GM23248 (cell line): ENCODE measurements around the gene GDAP2. TPM values are rescaled to one million over a fixed set of nuclear protein-coding genes. Genes with fewer than 3 reads are reported as not detected.
A peak's percentile ranks its signal among the peaks of the same experiment; 100 is the strongest.

Source experiments
- DNase-seq: peaks from one replicate; pipeline ENCODE4 v3.0.0-alpha.2; 2015
- H2AFZ ChIP-seq: fragments of 200-600 bp; sonication (generic); 2 replicates; pipeline ENCODE4 v1.6.1; 2016; ENCODE audit warnings: antibody characterized with exemption
- H3F3A ChIP-seq: fragments of 200-600 bp; sonication (generic); 2 replicates; pipeline ENCODE4 v1.6.1; 2016; ENCODE audit warnings: mild to moderate bottlenecking, antibody characterized with exemption, mixed run types; ENCODE audit not compliant: insufficient read depth
- H3K27ac ChIP-seq: fragments of 200-600 bp; sonication (generic); 2 replicates; pipeline ENCODE4 v1.5.1; 2016; ENCODE audit warnings: mild to moderate bottlenecking
- H3K27me3 ChIP-seq: fragments of 200-600 bp; sonication (generic); replicated peaks from 2 replicates; pipeline ENCODE4 v1.6.1; 2016; ENCODE audit warnings: mild to moderate bottlenecking; ENCODE audit not compliant: insufficient read depth
- H3K36me3 ChIP-seq: fragments of 200-600 bp; sonication (generic); 2 replicates; pipeline ENCODE4 v1.6.1; 2016; ENCODE audit warnings: low read depth, mild to moderate bottlenecking
- H3K4me1 ChIP-seq: fragments of 200-600 bp; sonication (generic); 2 replicates; pipeline ENCODE4 v1.6.1; 2016; ENCODE audit warnings: mild to moderate bottlenecking; ENCODE audit not compliant: insufficient read depth
- H3K4me2 ChIP-seq: fragments of 200-600 bp; sonication (generic); one replicate; pipeline ENCODE4 v1.6.1; 2016; ENCODE audit warnings: mild to moderate bottlenecking; ENCODE audit not compliant: unreplicated experiment
- H3K4me3 ChIP-seq: fragments of 200-600 bp; sonication (generic); 2 replicates; pipeline ENCODE4 v1.5.1; 2016; ENCODE audit warnings: mild to moderate bottlenecking
- H3K79me2 ChIP-seq: fragments of 200-600 bp; sonication (generic); 2 replicates; pipeline ENCODE4 v1.6.1; 2016; ENCODE audit warnings: mild to moderate bottlenecking; ENCODE audit not compliant: insufficient read depth
- H3K9ac ChIP-seq: fragments of 200-600 bp; sonication (generic); 2 replicates; pipeline ENCODE4 v1.6.1; 2016; ENCODE audit warnings: mild to moderate bottlenecking
- H3K9me2 ChIP-seq: fragments of 200-600 bp; sonication (generic); 2 replicates; pipeline ENCODE4 v1.6.1; 2016; ENCODE audit warnings: mixed run types, mild to moderate bottlenecking, moderate library complexity; ENCODE audit not compliant: insufficient read depth
- H3K9me3 ChIP-seq: fragments of 200-600 bp; sonication (generic); one replicate; pipeline ENCODE4 v1.6.1; 2017; ENCODE audit warnings: low read depth
- H4K20me1 ChIP-seq: fragments of 200-600 bp; sonication (generic); 2 replicates; pipeline ENCODE4 v1.6.0; 2016; ENCODE audit not compliant: insufficient read depth
- EZH2 ChIP-seq: fragments of 200-600 bp; sonication (generic); IDR thresholded peaks from 2 replicates; pipeline ENCODE4 v1.6.1; 2018; ENCODE audit warnings: antibody characterized with exemption, mild to moderate bottlenecking; ENCODE audit not compliant: insufficient read depth, poor library complexity, severe bottlenecking
- EZH2phosphoT487 ChIP-seq: fragments of 200-600 bp; sonication (generic); IDR thresholded peaks from 2 replicates; pipeline ENCODE4 v1.6.1; 2018; ENCODE audit warnings: antibody characterized with exemption, moderate library complexity, mild to moderate bottlenecking, low read depth; ENCODE audit not compliant: insufficient read depth
- WGBS, 2 experiments: methylation state at CpG; one replicate each; pipeline ENCODE4 v1.1.6; 2015 to 2017; ENCODE audit warnings: low lambda C conversion rate in 2 of 2, low coverage in 1 of 2; ENCODE audit errors: missing lambda C conversion rate in 2 of 2; 5-methylcytosine and 5-hydroxymethylcytosine counted together
- in situ Hi-C: fragments of 300-500 bp; cut with MboI; formaldehyde crosslinking; loops from 2 replicates; pipeline ENCODE4 v1.15.0; 2020
- polyA plus RNA-seq: library from polyadenylated mRNA; unstranded; fragments of >200 nt; fragmentation: Nextera tagmentation; extraction: Ambion mirVana; gene quantifications from 2 replicates; pipeline ENCODE4 v1.2.1, GENCODE V29; 2016
- total RNA-seq: library from RNA; depleted of rRNA; stranded (reverse); fragments of >200 nt; shearing (Covaris generic); gene quantifications from 2 replicates; pipeline ENCODE4 v1.2.3, GENCODE V29; 2014

GDAP2 gene
- total and polyA plus RNA-seq, 2 experiments from 2014 or later: 17.9 to 19.6 TPM

DNA sequence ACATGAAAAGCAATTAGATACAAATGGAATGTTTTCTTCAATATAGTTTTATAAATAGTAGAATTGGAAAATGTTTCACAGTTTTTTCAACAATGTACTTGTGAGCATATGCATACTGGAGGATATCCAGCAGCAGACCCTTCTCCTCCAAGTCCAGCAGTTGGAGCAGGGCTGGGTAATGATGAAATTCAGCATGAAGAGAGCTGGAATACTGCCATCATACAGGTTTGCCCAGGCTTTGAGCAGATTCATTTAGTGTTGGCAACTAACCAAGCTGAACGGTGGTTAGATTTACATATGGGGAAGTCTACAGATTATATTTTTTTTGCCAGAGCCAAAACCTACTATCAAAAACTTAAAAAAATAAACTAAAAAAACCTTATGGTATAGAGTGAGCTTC is 38.5 kb upstream of the GDAP2 start:
- 0 out of 2 replicates have a peak, but pooled peaks cover 2% of the 10 kb centered on the region for H3K36me3 ChIP-seq
- no peak overlapping the region for H3K4me3 ChIP-seq
- 0 out of 2 replicates have a peak overlapping the region, but pooled peaks have one; percentile 19 for H2AFZ ChIP-seq
- no peaks in the 10 kb centered on the region for H3K9me3 ChIP-seq
- in situ Hi-C loops: no loop called here
- peak; percentile 9 for DNase-seq
- no peak overlapping the region for H3K27ac ChIP-seq
- 0 to 4% methylated on average over 1 of the region's 1 CpG for WGBS, 2 experiments
- H3K79me2 ChIP-seq: no peaks in the 10 kb centered on the region
- H3K4me2 ChIP-seq: no peak overlapping the region
- no peaks in the 10 kb centered on the region for H4K20me1 ChIP-seq
- no peak overlapping the region for H3K9ac ChIP-seq
- H3F3A ChIP-seq: 0 out of 2 replicates have a peak, but pooled peaks cover 5% of the 10 kb centered on the region
- no peaks in the 10 kb centered on the region for H3K9me2 ChIP-seq
- H3K4me1 ChIP-seq: no peaks in the 10 kb centered on the region
- no peaks in the 10 kb centered on the region for H3K27me3 ChIP-seq
- TF ChIP-seq EZH2phosphoT487 (no peak), EZH2 (no peak)

DNA sequence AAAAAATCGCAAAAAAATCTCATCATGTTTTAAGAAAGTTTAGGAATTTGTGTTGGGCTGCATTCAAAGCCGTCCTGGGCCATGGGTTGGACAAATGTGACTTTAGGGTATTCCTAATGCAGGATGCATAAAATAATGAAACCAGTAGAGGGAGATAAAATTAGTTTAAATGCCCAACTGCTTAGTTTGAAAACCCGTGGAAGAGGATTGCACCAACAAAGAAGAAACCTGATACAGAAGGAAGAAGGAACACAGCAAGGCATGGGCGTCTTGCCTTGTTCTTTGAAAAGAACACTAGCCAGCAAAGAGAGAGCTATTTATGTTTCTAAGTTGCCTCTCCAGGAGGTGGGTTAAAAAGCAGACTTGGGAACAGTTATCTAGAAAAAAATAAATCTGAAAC is 38.1 kb upstream of the GDAP2 start:
- TF ChIP-seq EZH2phosphoT487 (no peak), EZH2 (no peak)
- Histone ChIP-seq H3K9ac (no peak overlapping the region), H3K4me2 (no peak overlapping the region), H3K27me3 (no peaks in the 10 kb centered on the region), H3K36me3 (0 out of 2 replicates have a peak, but pooled peaks cover 3% of the 10 kb centered on the region), H3K9me3 (no peaks in the 10 kb centered on the region), H3K9me2 (no peaks in the 10 kb centered on the region), H3K4me3 (no peak overlapping the region), H3K4me1 (no peaks in the 10 kb centered on the region), H2AFZ (0 out of 2 replicates have a peak overlapping the region, but pooled peaks have one; percentile 19), H3K79me2 (no peaks in the 10 kb centered on the region), H4K20me1 (no peaks in the 10 kb centered on the region), H3F3A (0 out of 2 replicates have a peak, but pooled peaks cover 5% of the 10 kb centered on the region), H3K27ac (no peak overlapping the region)
- DNase-seq: peak; percentile 52
- 33 to 34% methylated on average over 4 of the region's 4 CpGs for WGBS, 2 experiments
- in situ Hi-C loops: no loop called here

- no peak overlapping the region for H2AFZ ChIP-seq
- H3F3A ChIP-seq: 0 out of 2 replicates have a peak, but pooled peaks cover 5% of the 10 kb centered on the region
- H3K4me2 ChIP-seq: no peak overlapping the region
- no peaks in the 10 kb centered on the region for H3K4me1 ChIP-seq
- no peaks in the 10 kb centered on the region for H3K9me3 ChIP-seq
- H3K9ac ChIP-seq: no peak overlapping the region
- in situ Hi-C loops: no loop called here
- H4K20me1 ChIP-seq: no peaks in the 10 kb centered on the region
- H3K27me3 ChIP-seq: no peaks in the 10 kb centered on the region
- H3K4me3 ChIP-seq: no peak overlapping the region
- H3K36me3 ChIP-seq: peaks cover 18% of the 10 kb centered on the region
- H3K79me2 ChIP-seq: no peaks in the 10 kb centered on the region
- peak; percentile 15 for DNase-seq
- no peak overlapping the region for H3K27ac ChIP-seq
- 86 to 87% methylated on average over 3 of the region's 3 CpGs for WGBS, 2 experiments
- H3K9me2 ChIP-seq: no peaks in the 10 kb centered on the region
- TF ChIP-seq EZH2phosphoT487 (no peak), EZH2 (no peak)
Observed at GRCh38 chr1:117964290-117965038, 35.0 kb upstream of the GDAP2 start.

- TF ChIP-seq EZH2 (no peak), EZH2phosphoT487 (no peak)
- Histone ChIP-seq H3K36me3 (peaks cover 57% of the 10 kb centered on the region), H3K79me2 (no peaks in the 10 kb centered on the region), H3K27ac (no peak overlapping the region), H3K4me1 (no peaks in the 10 kb centered on the region), H3F3A (no peaks in the 10 kb centered on the region), H4K20me1 (no peaks in the 10 kb centered on the region), H2AFZ (no peak overlapping the region), H3K4me3 (no peak overlapping the region), H3K4me2 (no peak overlapping the region), H3K9me3 (no peaks in the 10 kb centered on the region), H3K9ac (no peak overlapping the region), H3K9me2 (no peaks in the 10 kb centered on the region), H3K27me3 (no peaks in the 10 kb centered on the region)
- whole genome bisulfite sequencing, 2 experiments: 80 to 86% methylated on average over 3 of the region's 3 CpGs
- no peak for DNase-seq
- in situ Hi-C loops: no loop called here
Observed at GRCh38 chr1:117959364-117959763, 29.9 kb upstream of the GDAP2 start.
